ENCODE results near the gene CRABP2. TPM values are rescaled to one million over a fixed set of nuclear protein-coding genes. Genes with fewer than 3 reads are reported as not detected.

Gene CRABP2
- total RNA-seq, 6 experiments from 2014 or later, result 0.24 TPM; not detected in 5

- intact Hi-C loops (cut with DNase I), result no loop called here
- ATAC-seq, result peak in 2 of 4 donors; percentile 12 to 25
- TF ChIP-seq, protein P1, sequence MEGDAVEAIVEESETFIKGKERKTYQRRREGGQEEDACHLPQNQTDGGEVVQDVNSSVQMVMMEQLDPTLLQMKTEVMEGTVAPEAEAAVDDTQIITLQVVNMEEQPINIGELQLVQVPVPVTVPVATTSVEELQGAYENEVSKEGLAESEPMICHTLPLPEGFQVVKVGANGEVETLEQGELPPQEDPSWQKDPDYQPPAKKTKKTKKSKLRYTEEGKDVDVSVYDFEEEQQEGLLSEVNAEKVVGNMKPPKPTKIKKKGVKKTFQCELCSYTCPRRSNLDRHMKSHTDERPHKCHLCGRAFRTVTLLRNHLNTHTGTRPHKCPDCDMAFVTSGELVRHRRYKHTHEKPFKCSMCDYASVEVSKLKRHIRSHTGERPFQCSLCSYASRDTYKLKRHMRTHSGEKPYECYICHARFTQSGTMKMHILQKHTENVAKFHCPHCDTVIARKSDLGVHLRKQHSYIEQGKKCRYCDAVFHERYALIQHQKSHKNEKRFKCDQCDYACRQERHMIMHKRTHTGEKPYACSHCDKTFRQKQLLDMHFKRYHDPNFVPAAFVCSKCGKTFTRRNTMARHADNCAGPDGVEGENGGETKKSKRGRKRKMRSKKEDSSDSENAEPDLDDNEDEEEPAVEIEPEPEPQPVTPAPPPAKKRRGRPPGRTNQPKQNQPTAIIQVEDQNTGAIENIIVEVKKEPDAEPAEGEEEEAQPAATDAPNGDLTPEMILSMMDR (IDR thresholded peaks at IDR 0.05), result no peak
- TF ChIP-seq POLR2A (IDR thresholded peaks at IDR 0.05), result no peak
- DNase-seq, result no peak
- 38% methylated on average over 4 of the region's 5 CpGs for WGBS (ENCODE audit: insufficient coverage, low coverage, low lambda C conversion rate, missing lambda C conversion rate)
- Histone ChIP-seq H3K9me3 (no peaks in the 10 kb centered on the region), H3K4me1 (peaks cover 0 to under 1% (median 0%) of the 10 kb centered on the region in 4 donors), H3K4me3 (no peak overlapping the region), H3K36me3 (no peaks in the 10 kb centered on the region), H3K27ac (peak overlapping the region in 1 of 3 donors; percentile 67), H3K27me3 (no peaks in the 10 kb centered on the region)
Observed at GRCh38 chr1:156667610-156667967, 37.8 kb downstream of the CRABP2 start.

- intact Hi-C loops (cut with DNase I), result no loop called here
- TF ChIP-seq POLR2A (IDR thresholded peaks at IDR 0.05), result no peak
- TF ChIP-seq, protein P1 (IDR thresholded peaks at IDR 0.05), result no peak
- Histone ChIP-seq H3K9me3 (no peaks in the 10 kb centered on the region), H3K27me3 (no peaks in the 10 kb centered on the region), H3K4me3 (no peak overlapping the region), H3K4me1 (peaks cover 0 to 6% (median under 1%) of the 10 kb centered on the region in 4 donors), H3K27ac (no peak overlapping the region), H3K36me3 (no peaks in the 10 kb centered on the region)
- ATAC-seq, result peak in 1 of 4 donors; percentile 10
- WGBS (ENCODE audit: insufficient coverage, low coverage, low lambda C conversion rate, missing lambda C conversion rate), result 87% methylated on average over 7 of the region's 9 CpGs
- no peak for DNase-seq
Observed at GRCh38 chr1:156666862-156667609, 38.3 kb downstream of the CRABP2 start.

- TF ChIP-seq, protein P1 (IDR thresholded peaks at IDR 0.05), result no peak
- TF ChIP-seq POLR2A (IDR thresholded peaks at IDR 0.05), result no peak
- Histone ChIP-seq H3K9me3 (no peaks in the 10 kb centered on the region), H3K27ac (peak overlapping the region in 2 of 3 donors; percentile 40 to 43), H3K36me3 (no peaks in the 10 kb centered on the region), H3K27me3 (no peaks in the 10 kb centered on the region), H3K4me1 (peaks cover 0 to 9% (median 1%) of the 10 kb centered on the region in 4 donors), H3K4me3 (no peak overlapping the region)
- DNase-seq, result no peak
- intact Hi-C loops (cut with DNase I), result no loop called here
- WGBS (ENCODE audit: insufficient coverage, low coverage, low lambda C conversion rate, missing lambda C conversion rate), result 22% methylated on average over 3 of the region's 3 CpGs
- no peak for ATAC-seq
Observed at GRCh38 chr1:156665539-156665938, 39.8 kb downstream of the CRABP2 start.

- peaks cover 0 to 9% (median 2%) of the 10 kb centered on the region in 4 donors for H3K4me1 ChIP-seq
- peak overlapping the region; percentile 26 to 43 (median 40) for H3K27ac ChIP-seq
- no peak for DNase-seq
Observed at GRCh38 chr1:156664767-156665411, 40.5 kb downstream of the CRABP2 start.

More at GRCh38 chr1:156664767-156665411, 40.5 kb downstream of the CRABP2 start:
- Histone ChIP-seq H3K4me3 (no peak overlapping the region), H3K36me3 (no peaks in the 10 kb centered on the region), H3K9me3 (no peaks in the 10 kb centered on the region), H3K27me3 (no peaks in the 10 kb centered on the region)
- intact Hi-C loops (cut with DNase I), result no loop called here
- WGBS (ENCODE audit: insufficient coverage, low coverage, low lambda C conversion rate, missing lambda C conversion rate), result 18% methylated on average over 8 of the region's 16 CpGs
- peak; percentile 6 to 42 (median 22) for ATAC-seq
- TF ChIP-seq, protein P1 (IDR thresholded peaks at IDR 0.05), result no peak
- TF ChIP-seq POLR2A (IDR thresholded peaks at IDR 0.05), result no peak
